ENCODE measurements around the gene OTOA. TPM values are rescaled to one million over a fixed set of nuclear protein-coding genes. Genes with fewer than 3 reads are reported as not detected.
"Not testable (repeated sequence)": the region's sequence is repeated elsewhere in the genome, so short reads cannot be mapped to it uniquely, and the experiment has no call there.

Gene OTOA
- total RNA-seq, 1 donor from 2014 or later: not detected

GRCh38 chr16:21647562-21648164, 16.1 kb upstream of the OTOA start:
- DNase-seq (ENCODE audit: low spot score in 2 of 2): no peak
- TF ChIP-seq, protein P1, sequence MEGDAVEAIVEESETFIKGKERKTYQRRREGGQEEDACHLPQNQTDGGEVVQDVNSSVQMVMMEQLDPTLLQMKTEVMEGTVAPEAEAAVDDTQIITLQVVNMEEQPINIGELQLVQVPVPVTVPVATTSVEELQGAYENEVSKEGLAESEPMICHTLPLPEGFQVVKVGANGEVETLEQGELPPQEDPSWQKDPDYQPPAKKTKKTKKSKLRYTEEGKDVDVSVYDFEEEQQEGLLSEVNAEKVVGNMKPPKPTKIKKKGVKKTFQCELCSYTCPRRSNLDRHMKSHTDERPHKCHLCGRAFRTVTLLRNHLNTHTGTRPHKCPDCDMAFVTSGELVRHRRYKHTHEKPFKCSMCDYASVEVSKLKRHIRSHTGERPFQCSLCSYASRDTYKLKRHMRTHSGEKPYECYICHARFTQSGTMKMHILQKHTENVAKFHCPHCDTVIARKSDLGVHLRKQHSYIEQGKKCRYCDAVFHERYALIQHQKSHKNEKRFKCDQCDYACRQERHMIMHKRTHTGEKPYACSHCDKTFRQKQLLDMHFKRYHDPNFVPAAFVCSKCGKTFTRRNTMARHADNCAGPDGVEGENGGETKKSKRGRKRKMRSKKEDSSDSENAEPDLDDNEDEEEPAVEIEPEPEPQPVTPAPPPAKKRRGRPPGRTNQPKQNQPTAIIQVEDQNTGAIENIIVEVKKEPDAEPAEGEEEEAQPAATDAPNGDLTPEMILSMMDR (IDR thresholded peaks at IDR 0.05): no peak
- no peak overlapping the region for H3K4me3 ChIP-seq
- H3K36me3 ChIP-seq: no peaks in the 10 kb centered on the region
- H3K9me3 ChIP-seq: no peaks in the 10 kb centered on the region
- no peak overlapping the region for H3K27ac ChIP-seq
- no peaks in the 10 kb centered on the region for H3K4me1 ChIP-seq
- intact Hi-C loops (cut with DNase I): no loop called here
- no peaks in the 10 kb centered on the region for H3K27me3 ChIP-seq

DNA sequence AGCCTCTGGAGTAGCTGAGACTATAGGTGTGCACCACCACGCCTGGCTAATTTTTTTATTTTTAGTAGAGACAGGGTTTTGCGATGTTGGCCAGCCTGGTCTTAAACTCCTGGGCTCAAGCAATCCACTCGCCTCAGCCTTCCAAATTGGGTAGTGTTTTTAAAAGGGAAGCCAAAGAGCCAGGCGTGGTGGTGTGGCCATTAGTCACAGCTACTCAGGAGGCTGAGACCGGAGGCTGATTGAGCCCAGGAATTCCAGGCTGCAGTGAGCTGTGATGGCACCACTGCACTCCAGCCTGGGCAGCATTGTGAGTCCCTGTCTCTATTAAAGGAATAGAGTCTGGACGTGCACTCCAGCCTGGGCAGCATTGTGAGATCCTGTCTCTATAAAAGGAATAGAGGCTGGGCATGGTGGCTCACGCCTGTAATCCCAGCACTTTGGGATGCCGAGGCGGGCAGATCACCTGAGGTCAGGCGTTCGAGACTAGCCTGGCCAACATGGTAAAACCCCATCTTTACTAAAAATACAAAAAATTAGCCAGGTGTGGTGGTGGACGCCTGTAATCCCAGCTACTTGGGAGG, 13.9 kb upstream of the OTOA start:
- intact Hi-C loops (cut with DNase I); DNase-seq (ENCODE audit: low spot score in 2 of 2); H3K36me3 ChIP-seq; H3K4me1 ChIP-seq; H3K4me3 ChIP-seq; H3K9me3 ChIP-seq; H3K27me3 ChIP-seq; H3K27ac ChIP-seq: not testable (repeated sequence)

GRCh38 chr16:21650521-21650920, 13.2 kb upstream of the OTOA start:
- no peak overlapping the region for H3K4me3 ChIP-seq
- H3K27ac ChIP-seq: no peak overlapping the region
- DNase-seq (ENCODE audit: low spot score in 2 of 2): no peak
- no peaks in the 10 kb centered on the region for H3K9me3 ChIP-seq
- intact Hi-C loops (cut with DNase I): no loop called here
- H3K36me3 ChIP-seq: no peaks in the 10 kb centered on the region
- TF ChIP-seq, protein P1 (IDR thresholded peaks at IDR 0.05): no peak
- no peaks in the 10 kb centered on the region for H3K4me1 ChIP-seq
- no peaks in the 10 kb centered on the region for H3K27me3 ChIP-seq

DNA sequence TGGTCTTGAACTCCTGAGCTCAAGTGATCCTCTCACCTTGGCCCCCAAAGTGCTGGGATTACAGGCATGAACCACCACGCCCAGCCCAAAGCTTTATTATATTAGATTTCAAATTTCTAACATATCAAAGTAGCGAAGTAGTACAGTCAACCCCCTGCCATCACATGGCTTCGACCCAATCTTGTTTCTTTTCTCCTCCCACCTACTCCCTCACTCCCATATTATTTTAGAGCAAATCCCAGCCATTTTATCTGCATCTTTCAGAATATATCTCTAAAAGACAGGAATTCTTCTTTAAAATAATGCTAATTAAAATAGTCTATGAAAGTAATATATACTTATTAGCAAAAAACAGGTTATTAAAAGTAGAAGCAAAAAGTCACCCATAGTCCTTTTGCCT, 12.3 kb upstream of the OTOA start:
- intact Hi-C loops (cut with DNase I): no loop called here
- H3K36me3 ChIP-seq: peaks cover 0 to 7% of the 10 kb centered on the region in 2 donors
- TF ChIP-seq, protein P1 (IDR thresholded peaks at IDR 0.05): no peak
- H3K9me3 ChIP-seq: no peaks in the 10 kb centered on the region
- no peak overlapping the region for H3K4me3 ChIP-seq
- H3K4me1 ChIP-seq: no peaks in the 10 kb centered on the region
- no peak overlapping the region for H3K27ac ChIP-seq
- H3K27me3 ChIP-seq: no peaks in the 10 kb centered on the region
- no peak for DNase-seq (ENCODE audit: low spot score in 2 of 2)

DNA sequence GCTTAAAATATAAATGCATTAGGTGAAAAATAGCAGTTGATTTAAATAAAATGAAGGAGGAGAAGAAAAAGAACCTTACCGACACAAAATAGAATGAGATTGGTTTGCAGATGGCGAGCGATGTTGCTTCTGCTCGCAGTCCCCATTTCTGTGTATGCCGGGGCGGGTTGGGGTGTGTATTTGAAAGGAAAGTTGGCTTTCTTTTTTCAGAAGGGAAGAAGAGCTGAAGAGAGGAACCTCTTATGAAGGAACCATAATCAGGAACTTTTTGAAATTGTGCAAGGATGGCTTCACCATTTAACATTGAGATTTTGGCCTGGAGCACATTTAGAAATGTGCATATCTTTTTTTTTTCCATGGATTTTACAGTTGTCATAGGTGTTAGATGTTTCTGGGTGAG, 11.3 kb upstream of the OTOA start, which contains the start of gene IGSF6:
IGSF6 (minus strand) TSS at position 156 of the 400 bp plus-strand sequence; CDS start at position 146, 10 bp downstream.
- no peak within 1 kb of the TSS for H3K27ac ChIP-seq
- intact Hi-C loops (cut with DNase I): no loop called here
- DNase-seq (ENCODE audit: low spot score in 2 of 2): no peak

DNA sequence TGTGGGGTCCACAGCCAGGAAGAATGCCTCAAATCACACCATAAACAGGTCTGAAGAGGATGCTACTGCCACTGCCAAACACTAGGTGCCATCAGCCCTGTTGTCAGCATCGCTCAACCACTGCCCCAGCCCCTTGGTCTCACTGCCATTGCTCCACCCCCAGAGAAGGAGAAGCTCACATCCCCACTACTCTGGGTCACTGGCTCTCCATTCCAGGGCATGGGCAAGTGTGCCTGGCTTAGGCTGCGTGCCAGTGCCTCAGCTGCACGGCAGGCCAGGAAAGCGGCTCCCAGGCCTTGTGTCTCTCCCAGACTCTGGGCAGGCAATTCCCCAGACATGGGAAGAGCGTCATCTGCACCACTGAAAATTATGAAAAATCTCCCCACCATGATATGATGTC, 10.2 kb upstream of the OTOA start:
- H3K36me3 ChIP-seq: peaks cover 0 to 9% of the 10 kb centered on the region in 2 donors
- TF ChIP-seq, protein P1 (IDR thresholded peaks at IDR 0.05): no peak
- intact Hi-C loops (cut with DNase I): no loop called here
- H3K9me3 ChIP-seq: no peaks in the 10 kb centered on the region
- no peaks in the 10 kb centered on the region for H3K27me3 ChIP-seq
- no peak for DNase-seq (ENCODE audit: low spot score in 2 of 2)
- H3K4me1 ChIP-seq: no peaks in the 10 kb centered on the region
- no peak overlapping the region for H3K27ac ChIP-seq
- H3K4me3 ChIP-seq: no peak overlapping the region

More for the DNA sequence above, 11.3 kb upstream of the OTOA start, which contains the start of gene IGSF6:
- TF ChIP-seq, protein P1 (IDR thresholded peaks at IDR 0.05): no peak
- Histone ChIP-seq H3K36me3 (peaks cover 0 to 9% of the 10 kb centered on the region in 2 donors), H3K9me3 (no peaks in the 10 kb centered on the region), H3K4me3 (no peak within 1 kb of the TSS), H3K27me3 (no peaks in the 10 kb centered on the region), H3K4me1 (no peaks in the 10 kb centered on the region)
